Thyroid gland (tissue), 4 donors: Measurements from ENCODE around the gene SKOR2. TPM values are rescaled to one million over a fixed set of nuclear protein-coding genes. Genes with fewer than 3 reads are reported as not detected.

ENCODE experiments used
- DNase-seq, 2 donors: peaks; one replicate each; pipeline ENCODE4 v3.0.0-alpha.2; 2019
- H3K27ac ChIP-seq, 3 donors: fragments of 200-600 bp; sonication (generic); 1 replicate in 2 of 3; 2 replicates in 1 of 3; pipeline ENCODE4 v1.5.1; 2016 to 2019; ENCODE audit warnings: mild to moderate bottlenecking in 1 of 3, moderate library complexity in 1 of 3
- H3K27me3 ChIP-seq: fragments of 200-600 bp; sonication (generic); one replicate; pipeline ENCODE4 v1.5.1; 2019
- H3K36me3 ChIP-seq, 2 donors: fragments of 200-600 bp; sonication (generic); one replicate each; pipeline ENCODE4 v1.5.1; 2016 to 2019
- H3K4me1 ChIP-seq, 2 donors: fragments of 200-600 bp; sonication (generic); one replicate each; pipeline ENCODE4 v1.5.1; 2017 to 2019
- H3K4me3 ChIP-seq, 3 donors: fragments of 200-600 bp; sonication (generic); replicated peaks in 1 of 3; 1 replicate in 2 of 3; 2 replicates in 1 of 3; pipeline ENCODE4 v1.5.1; 2016; ENCODE audit warnings: mild to moderate bottlenecking in 1 of 3
- H3K9me3 ChIP-seq: fragments of 200-600 bp; sonication (generic); one replicate; pipeline ENCODE4 v1.5.1; 2017
- POLR2A ChIP-seq, 2 donors: fragments of 450-650 bp; IDR thresholded peaks; one replicate each; pipeline ENCODE4 v1.6.1; 2017; ENCODE audit warnings: antibody characterized with exemption in 2 of 2, mild to moderate bottlenecking in 2 of 2, moderate library complexity in 1 of 2
- WGBS, 2 donors: methylation state at CpG; one replicate each; pipeline ENCODE4 v1.1.5; 2017; 5-methylcytosine and 5-hydroxymethylcytosine counted together
- intact Hi-C: fragments of 100-400 bp; cut with DNase I; formaldehyde crosslinking; loops from one replicate; pipeline ENCODE4 v1.15.1; 2023
- total RNA-seq, 4 donors: library from RNA; depleted of rRNA; stranded (reverse); fragments of >200 nt; gene quantifications; one replicate each; pipeline ENCODE4 v1.2.3, GENCODE V29; 2016
- TF ChIP-seq, protein P1 (sequence below), 6 experiments: fragments of 200-600 bp in 3 of 6; fragments of 450-650 bp in 3 of 6; sonication (generic) in 3 of 6; IDR thresholded peaks; one replicate each; pipeline ENCODE4 v1.5.1; 2016 to 2019; ENCODE audit warnings: antibody characterized with exemption in 6 of 6, mild to moderate bottlenecking in 2 of 6, inconsistent platforms in 1 of 6, moderate library complexity in 1 of 6

SKOR2 gene
- total RNA-seq, 4 donors from 2014 or later, result not detected

DNA sequence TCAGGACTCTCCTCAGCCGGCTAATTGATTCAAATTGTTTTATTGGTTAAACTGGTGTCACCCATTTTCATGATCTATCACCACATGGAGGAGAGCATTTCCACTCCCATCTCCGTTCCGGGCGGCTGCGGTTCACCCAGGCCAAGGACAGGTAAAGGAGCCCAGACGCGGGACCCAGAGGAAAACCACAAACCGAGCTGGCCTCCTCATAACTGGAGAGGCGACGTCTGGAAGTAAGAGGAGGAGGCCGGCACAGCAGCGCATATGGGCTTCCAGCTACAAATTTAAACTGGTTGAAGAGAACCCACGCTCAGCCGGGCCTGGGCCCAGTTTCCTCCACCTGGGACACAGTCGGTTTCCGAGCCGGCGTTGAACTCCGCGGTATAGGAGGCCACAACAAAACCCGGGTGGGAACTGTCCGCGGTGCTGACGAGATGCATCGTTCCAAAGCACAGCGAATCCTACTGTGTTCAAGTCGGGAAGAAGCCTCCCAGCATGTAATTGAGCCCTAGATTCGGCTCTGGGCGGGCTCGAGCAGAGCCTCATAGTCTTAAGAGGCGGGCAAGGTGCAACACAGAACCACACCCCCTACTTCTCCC lies 3.0 kb upstream of the SKOR2 start:
- WGBS, 2 donors, result 4 to 6% methylated on average over 27 to 31 of the region's 31 CpGs
- TF ChIP-seq, protein P1, sequence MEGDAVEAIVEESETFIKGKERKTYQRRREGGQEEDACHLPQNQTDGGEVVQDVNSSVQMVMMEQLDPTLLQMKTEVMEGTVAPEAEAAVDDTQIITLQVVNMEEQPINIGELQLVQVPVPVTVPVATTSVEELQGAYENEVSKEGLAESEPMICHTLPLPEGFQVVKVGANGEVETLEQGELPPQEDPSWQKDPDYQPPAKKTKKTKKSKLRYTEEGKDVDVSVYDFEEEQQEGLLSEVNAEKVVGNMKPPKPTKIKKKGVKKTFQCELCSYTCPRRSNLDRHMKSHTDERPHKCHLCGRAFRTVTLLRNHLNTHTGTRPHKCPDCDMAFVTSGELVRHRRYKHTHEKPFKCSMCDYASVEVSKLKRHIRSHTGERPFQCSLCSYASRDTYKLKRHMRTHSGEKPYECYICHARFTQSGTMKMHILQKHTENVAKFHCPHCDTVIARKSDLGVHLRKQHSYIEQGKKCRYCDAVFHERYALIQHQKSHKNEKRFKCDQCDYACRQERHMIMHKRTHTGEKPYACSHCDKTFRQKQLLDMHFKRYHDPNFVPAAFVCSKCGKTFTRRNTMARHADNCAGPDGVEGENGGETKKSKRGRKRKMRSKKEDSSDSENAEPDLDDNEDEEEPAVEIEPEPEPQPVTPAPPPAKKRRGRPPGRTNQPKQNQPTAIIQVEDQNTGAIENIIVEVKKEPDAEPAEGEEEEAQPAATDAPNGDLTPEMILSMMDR (IDR thresholded peaks at IDR 0.05), result no peak
- peaks cover 33% of the 10 kb centered on the region for H3K27me3 ChIP-seq

GRCh38 chr18:47253101-47253654 lies 1.7 kb upstream of the SKOR2 start:
- H3K27me3 ChIP-seq, result peaks cover 33% of the 10 kb centered on the region
- H3K4me1 ChIP-seq, result peaks cover 0 to 5% of the 10 kb centered on the region in 2 donors
- WGBS, 2 donors, result 4 to 5% methylated on average over 11 of the region's 11 CpGs
- intact Hi-C loops, result no loop called here
- no peak overlapping the region for H3K27ac ChIP-seq
- no peak overlapping the region for H3K4me3 ChIP-seq
- no peaks in the 10 kb centered on the region for H3K9me3 ChIP-seq
- H3K36me3 ChIP-seq, result no peaks in the 10 kb centered on the region
- TF ChIP-seq, protein P1 (IDR thresholded peaks at IDR 0.05), result no peak
- no peak for TF ChIP-seq POLR2A (IDR thresholded peaks at IDR 0.05)
- no peak for DNase-seq

More for the DNA sequence above, 3.0 kb upstream of the SKOR2 start:
- H3K4me3 ChIP-seq, result no peak overlapping the region
- peak; percentile 50 to 71 for DNase-seq
- peaks cover 0 to 5% of the 10 kb centered on the region in 2 donors for H3K4me1 ChIP-seq
- intact Hi-C loops, result no loop called here
- H3K36me3 ChIP-seq, result no peaks in the 10 kb centered on the region
- H3K9me3 ChIP-seq, result no peaks in the 10 kb centered on the region
- H3K27ac ChIP-seq, result no peak overlapping the region

- no peak for DNase-seq
Measured at GRCh38 chr18:47250391-47251046, 941 bp downstream of the SKOR2 start.

GRCh38 chr18:47249314-47249981 lies 2.0 kb downstream of the SKOR2 start:
- Histone ChIP-seq H3K27me3 (peaks cover 38% of the 10 kb centered on the region), H3K4me3 (no peak overlapping the region), H3K9me3 (no peaks in the 10 kb centered on the region), H3K36me3 (no peaks in the 10 kb centered on the region), H3K27ac (no peak overlapping the region), H3K4me1 (peaks cover 0 to 18% of the 10 kb centered on the region in 2 donors)
- DNase-seq, result no peak
- TF ChIP-seq, protein P1 (IDR thresholded peaks at IDR 0.05), result no peak
- TF ChIP-seq POLR2A (IDR thresholded peaks at IDR 0.05), result no peak
- intact Hi-C loops, result no loop called here
- 6 to 9% methylated on average over 7 of the region's 7 CpGs for WGBS, 2 donors

More at GRCh38 chr18:47250391-47251046, 941 bp downstream of the SKOR2 start:
- Histone ChIP-seq H3K4me3 (no peak overlapping the region), H3K4me1 (peaks cover 0 to 18% of the 10 kb centered on the region in 2 donors), H3K27ac (no peak overlapping the region), H3K36me3 (no peaks in the 10 kb centered on the region), H3K27me3 (peaks cover 38% of the 10 kb centered on the region), H3K9me3 (no peaks in the 10 kb centered on the region)
- WGBS, 2 donors, result 5 to 6% methylated on average over 25 to 26 of the region's 26 CpGs
- intact Hi-C loops, result no loop called here
- TF ChIP-seq, protein P1 (IDR thresholded peaks at IDR 0.05), result no peak
- TF ChIP-seq POLR2A (IDR thresholded peaks at IDR 0.05), result no peak
